Fibroblast of villous mesenchyme (primary cell): ENCODE results near the gene EYA4. TPM values are rescaled to one million over a fixed set of nuclear protein-coding genes. Genes with fewer than 3 reads are reported as not detected.

Experiments
- DNase-seq: peaks from one replicate; pipeline ENCODE4 v3.0.0-alpha.2; 2010; ENCODE audit warnings: low read depth
- H3K4me3 ChIP-seq: 2 replicates; pipeline ENCODE4 v1.5.1; 2011; ENCODE audit warnings: low read depth, mild to moderate bottlenecking, low read length
- total RNA-seq: library from RNA; depleted of rRNA; stranded (reverse); fragments of >200 nt; gene quantifications from 2 replicates; pipeline ENCODE4 v1.2.3, GENCODE V29; 2012
- TF ChIP-seq, protein P1 (sequence below): IDR thresholded peaks from 2 replicates; pipeline ENCODE4 v1.5.1; 2012; ENCODE audit warnings: low read depth, mild to moderate bottlenecking, low read length; ENCODE audit not compliant: insufficient read depth

The EYA4 gene
- total RNA-seq, 1 donor, result under 0.01 TPM

DNA sequence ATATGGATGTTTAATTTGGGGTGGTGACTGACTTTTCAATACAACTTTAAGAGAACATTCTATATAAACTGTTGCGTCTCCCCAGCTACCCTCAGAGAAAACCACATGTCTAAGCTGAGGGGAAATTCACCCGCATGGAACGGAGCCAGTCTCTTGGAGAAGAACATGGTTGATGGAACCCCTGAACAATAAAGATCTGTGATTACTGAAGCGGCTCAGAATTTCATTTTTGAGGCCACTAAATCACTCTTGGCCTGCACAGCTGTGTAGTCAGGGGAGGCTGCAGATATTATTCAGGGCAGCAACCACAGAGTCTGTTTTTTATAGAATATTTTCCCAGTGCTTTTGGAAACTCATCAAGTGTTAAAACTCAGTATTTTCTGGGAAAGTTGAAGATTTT lies 73.8 kb downstream of the EYA4 start:
- TF ChIP-seq, protein P1, sequence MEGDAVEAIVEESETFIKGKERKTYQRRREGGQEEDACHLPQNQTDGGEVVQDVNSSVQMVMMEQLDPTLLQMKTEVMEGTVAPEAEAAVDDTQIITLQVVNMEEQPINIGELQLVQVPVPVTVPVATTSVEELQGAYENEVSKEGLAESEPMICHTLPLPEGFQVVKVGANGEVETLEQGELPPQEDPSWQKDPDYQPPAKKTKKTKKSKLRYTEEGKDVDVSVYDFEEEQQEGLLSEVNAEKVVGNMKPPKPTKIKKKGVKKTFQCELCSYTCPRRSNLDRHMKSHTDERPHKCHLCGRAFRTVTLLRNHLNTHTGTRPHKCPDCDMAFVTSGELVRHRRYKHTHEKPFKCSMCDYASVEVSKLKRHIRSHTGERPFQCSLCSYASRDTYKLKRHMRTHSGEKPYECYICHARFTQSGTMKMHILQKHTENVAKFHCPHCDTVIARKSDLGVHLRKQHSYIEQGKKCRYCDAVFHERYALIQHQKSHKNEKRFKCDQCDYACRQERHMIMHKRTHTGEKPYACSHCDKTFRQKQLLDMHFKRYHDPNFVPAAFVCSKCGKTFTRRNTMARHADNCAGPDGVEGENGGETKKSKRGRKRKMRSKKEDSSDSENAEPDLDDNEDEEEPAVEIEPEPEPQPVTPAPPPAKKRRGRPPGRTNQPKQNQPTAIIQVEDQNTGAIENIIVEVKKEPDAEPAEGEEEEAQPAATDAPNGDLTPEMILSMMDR, result no peak
- no peak overlapping the region for H3K4me3 ChIP-seq
- DNase-seq, result no peak

- no peak overlapping the region for H3K4me3 ChIP-seq
- no peak for DNase-seq
- TF ChIP-seq, protein P1, result no peak
These were observed 74.7 kb downstream of the EYA4 start for GRCh38 chr6:133315811-133316210.

DNA sequence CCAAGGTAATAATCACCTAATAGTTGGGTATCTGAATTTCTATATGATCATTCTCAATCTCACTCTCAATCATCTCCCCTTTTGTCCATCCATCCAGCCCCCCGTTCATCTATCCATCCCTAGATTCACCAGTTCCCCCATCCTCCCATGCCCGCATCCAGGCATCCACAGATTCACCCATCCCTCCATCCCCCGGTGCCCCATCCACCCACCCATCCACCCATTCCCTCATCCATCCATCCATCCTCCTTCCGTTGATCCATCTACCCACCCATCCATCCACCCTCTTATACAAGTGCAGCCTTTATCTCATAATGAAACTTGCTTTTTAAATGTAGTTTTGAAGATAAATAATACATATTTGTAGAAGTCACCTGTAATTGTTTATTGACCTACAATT lies 76.5 kb downstream of the EYA4 start:
- DNase-seq, result no peak
- TF ChIP-seq, protein P1, result no peak
- H3K4me3 ChIP-seq, result no peak overlapping the region

DNA sequence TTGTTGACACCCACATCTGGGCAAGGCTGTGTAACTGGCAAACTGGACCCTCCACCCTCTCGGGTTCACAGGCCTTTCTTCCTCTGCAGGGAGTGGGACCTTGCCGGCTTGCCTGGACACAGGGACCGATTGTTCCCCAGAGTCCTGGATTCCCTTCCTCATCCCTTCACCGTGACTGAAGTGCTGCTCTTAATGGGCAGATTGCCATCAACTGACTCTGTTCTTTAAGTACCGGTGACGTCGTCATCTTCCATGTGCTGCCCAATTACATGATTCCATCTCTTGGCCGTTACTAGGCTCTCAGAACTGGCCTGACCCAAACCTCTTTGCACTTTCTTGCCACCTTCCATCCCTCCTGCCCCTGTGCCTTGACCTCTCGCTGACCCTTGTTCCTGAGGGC lies 85.4 kb downstream of the EYA4 start:
- DNase-seq, result no peak
- TF ChIP-seq, protein P1, result no peak

GRCh38 chr6:133333852-133334251 lies 92.7 kb downstream of the EYA4 start:
- H3K4me3 ChIP-seq, result no peak overlapping the region
- DNase-seq, result no peak
- TF ChIP-seq, protein P1, result no peak

More for the DNA sequence above, 85.4 kb downstream of the EYA4 start:
- no peak overlapping the region for H3K4me3 ChIP-seq

GRCh38 chr6:133337308-133337707 lies 96.2 kb downstream of the EYA4 start:
- no peak for DNase-seq
- TF ChIP-seq, protein P1, result no peak
- no peak overlapping the region for H3K4me3 ChIP-seq
